Cardiac fibroblast (primary cell): ENCODE measurements around the gene KLF15.

Source experiments
- DNase-seq, 2 donors: peaks; one replicate each; pipeline versions ENCODE4 v3.0.0 to v3.0.0-alpha.2; 2010; ENCODE audit warnings: low read depth in 2 of 2
- H3K4me3 ChIP-seq, 2 donors: replicated peaks in 1 of 2; 1 replicate in 1 of 2; 2 replicates in 1 of 2; pipeline ENCODE4 v1.5.1; 2011; ENCODE audit warnings: low read depth in 2 of 2, low read length in 2 of 2, mild to moderate bottlenecking in 2 of 2, moderate library complexity in 1 of 2
- CTCF ChIP-seq: IDR thresholded peaks from one replicate; pipeline ENCODE4 v1.5.1; 2011; ENCODE audit warnings: low read depth, mild to moderate bottlenecking, low read length, inconsistent platforms

KLF15 gene

DNA sequence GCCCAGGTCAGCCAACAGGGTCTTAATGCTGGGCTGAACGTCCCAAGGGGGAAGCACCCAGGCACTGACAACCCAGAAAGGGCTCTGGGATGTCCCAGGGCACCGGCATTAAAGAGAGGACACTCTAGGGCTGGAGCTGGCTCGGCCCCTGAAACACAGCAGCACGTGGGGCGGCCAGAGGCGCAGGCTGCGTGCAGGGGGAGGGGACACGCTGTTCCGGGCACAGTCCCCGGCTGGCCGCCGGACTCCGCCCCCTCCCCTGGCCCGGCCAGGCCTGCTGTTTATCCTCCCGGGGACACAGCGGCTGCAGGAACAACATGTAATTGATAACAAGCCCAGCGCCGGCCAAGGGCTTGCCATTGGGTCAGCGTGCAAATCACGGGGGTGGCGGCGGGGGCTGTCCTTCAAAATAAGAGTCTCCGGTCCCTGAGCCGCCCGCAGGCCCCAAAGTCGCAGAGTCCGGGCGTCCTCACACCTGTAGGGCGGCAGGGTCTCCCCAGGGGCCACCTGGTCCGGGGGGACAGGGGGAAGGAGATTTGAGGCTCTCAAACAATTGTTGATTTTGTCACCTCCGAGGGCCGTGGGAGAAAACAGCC lies 1.3 kb downstream of the KLF15 start:
- peak; percentile 77 to 98 for DNase-seq
- TF ChIP-seq CTCF: no peak
- peak overlapping the region; percentile 52 to 68 for H3K4me3 ChIP-seq

DNA sequence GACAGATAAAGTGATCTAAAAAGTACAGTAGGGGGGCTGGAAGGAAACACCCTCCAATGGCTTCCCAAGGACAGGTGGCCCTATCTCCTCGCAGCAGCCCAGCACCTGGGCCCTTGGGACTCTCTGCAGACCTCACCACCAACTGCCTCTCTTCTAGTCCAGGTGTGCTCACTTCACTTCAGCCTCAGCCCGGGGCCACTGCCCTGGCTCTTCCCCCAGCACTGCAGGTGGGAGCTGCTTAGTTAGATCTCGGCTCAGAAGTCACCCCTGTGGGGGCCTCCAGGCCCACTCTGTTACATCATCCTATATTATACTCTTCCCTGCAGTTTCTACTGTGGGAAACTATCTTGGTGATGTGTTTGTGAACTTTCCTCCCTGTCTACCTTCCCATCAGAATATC lies 2.0 kb downstream of the KLF15 start:
- TF ChIP-seq CTCF: no peak
- no peak overlapping the region for H3K4me3 ChIP-seq
- DNase-seq: no peak

DNA sequence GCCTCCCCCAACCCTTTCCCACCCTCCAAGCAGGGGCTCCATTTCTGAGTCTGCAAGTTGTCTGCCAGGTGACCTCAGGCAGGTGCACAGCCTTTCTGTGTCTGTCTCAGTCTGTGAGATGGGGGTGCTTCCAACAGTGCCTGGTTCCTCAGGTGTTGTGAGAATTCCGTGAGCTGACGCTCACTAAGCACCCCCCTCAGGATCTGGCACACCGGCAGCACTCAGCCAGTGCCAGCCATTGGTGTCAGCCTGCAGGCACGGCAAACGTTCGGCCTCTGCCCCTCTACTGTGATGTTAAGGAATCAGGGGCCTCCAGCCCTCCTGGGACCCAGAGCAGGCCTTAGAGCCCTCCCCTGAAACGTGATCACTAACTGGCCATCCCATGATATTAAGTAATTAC lies 2.4 kb downstream of the KLF15 start:
- no peak for TF ChIP-seq CTCF
- no peak overlapping the region for H3K4me3 ChIP-seq
- no peak for DNase-seq

- no peak for DNase-seq
- no peak for TF ChIP-seq CTCF
- H3K4me3 ChIP-seq: no peak overlapping the region
These were observed 3.4 kb downstream of the KLF15 start for GRCh38 chr3:126353694-126354321.

- no peak overlapping the region for H3K4me3 ChIP-seq
- DNase-seq: peak; percentile 59 to 76
- no peak for TF ChIP-seq CTCF
These were observed 4.4 kb downstream of the KLF15 start for GRCh38 chr3:126352476-126353454.

- no peak overlapping the region for H3K4me3 ChIP-seq
- no peak for DNase-seq
- no peak for TF ChIP-seq CTCF
These were observed 5.3 kb downstream of the KLF15 start for GRCh38 chr3:126351771-126352475.
